Erythroblast (primary cell): ENCODE results near the gene GRIK4.

Experiments used
- GATA1 ChIP-seq: IDR thresholded peaks from 2 replicates; pipeline ENCODE4 v1.6.1; 2011; ENCODE audit warnings: low read depth, mild to moderate bottlenecking, control low read depth, low read length, moderate library complexity
- POLR2A ChIP-seq: IDR thresholded peaks from 2 replicates; pipeline ENCODE4 v1.6.1; 2011; ENCODE audit warnings: mild to moderate bottlenecking, low read length

DNA sequence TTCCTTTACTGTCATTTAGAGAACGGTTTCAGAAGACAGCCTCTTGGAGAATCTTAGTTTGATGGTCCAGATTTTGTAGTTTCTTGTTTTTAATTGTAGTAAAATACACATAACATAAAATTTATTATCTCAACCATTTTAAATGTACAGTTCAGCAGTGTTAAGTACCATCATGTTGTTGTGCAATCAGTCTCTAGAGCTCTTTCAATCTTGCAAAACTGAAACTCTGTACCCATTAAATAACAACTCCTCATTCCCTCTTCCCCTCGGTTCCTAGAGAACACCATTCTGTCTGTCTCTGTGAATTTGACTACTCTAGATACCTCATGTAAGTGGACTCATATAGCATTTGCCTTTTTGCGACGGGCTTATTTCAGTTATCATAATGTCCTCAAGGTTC is 69.8 kb downstream of the GRIK4 start:
- TF ChIP-seq POLR2A (no peak), GATA1 (no peak)
